Stimulated activated naive CD8-positive, alpha-beta T cell treated with anti-CD3 and anti-CD28 coated beads, Interleukin-15, Interleukin-2, amounts not matched to agents 100 U/mL and 50 U/mL, for 24 hours (primary cell): ENCODE measurements around the gene ARHGEF17.
"Not testable (repeated sequence)": the region's sequence is repeated elsewhere in the genome, so short reads cannot be mapped to it uniquely, and the experiment has no call there.

Experiments used
- ATAC-seq: fragments of 150-1000 bp; cut with Tn5 transposase; one replicate; pipeline ENCODE4 v1.10.0; 2021
- DNase-seq: peaks from one replicate; pipeline ENCODE4 v3.0.0; 2021

ARHGEF17 gene

GRCh38 chr11:73308003-73308960 is at the start of gene ARHGEF17:
Gene ARHGEF17, plus strand, starts transcription at chr11:73308276. Its CDS starts 363 bp downstream, at chr11:73308639.
- ATAC-seq (no peak), DNase-seq (peak; percentile 44)

GRCh38 chr11:73259406-73260126 is 48.5 kb upstream of the ARHGEF17 start:
- no peak for DNase-seq

GRCh38 chr11:73260127-73260457 is 48.0 kb upstream of the ARHGEF17 start:
- ATAC-seq (no peak), DNase-seq (no peak)

More at GRCh38 chr11:73259406-73260126, 48.5 kb upstream of the ARHGEF17 start:
- no peak for ATAC-seq

- ATAC-seq = no peak
- no peak for DNase-seq
Observed at GRCh38 chr11:73262851-73263495, 45.1 kb upstream of the ARHGEF17 start.

- ATAC-seq (no peak), DNase-seq (no peak)
Observed at GRCh38 chr11:73263640-73264039, 44.4 kb upstream of the ARHGEF17 start.

GRCh38 chr11:73265278-73265810 is 42.7 kb upstream of the ARHGEF17 start:
- no peak for ATAC-seq
- no peak for DNase-seq

- ATAC-seq (no peak), DNase-seq (no peak)
Observed at GRCh38 chr11:73265853-73266645, 42.0 kb upstream of the ARHGEF17 start.

- no peak for ATAC-seq
- no peak for DNase-seq
Observed at GRCh38 chr11:73266646-73267020, 41.4 kb upstream of the ARHGEF17 start.

GRCh38 chr11:73267122-73267846 is 40.8 kb upstream of the ARHGEF17 start:
- ATAC-seq (no peak), DNase-seq (no peak)

- ATAC-seq = no peak
- DNase-seq = no peak
Observed at GRCh38 chr11:73267906-73268540, 40.1 kb upstream of the ARHGEF17 start.

- ATAC-seq (no peak), DNase-seq (no peak)
Observed at GRCh38 chr11:73268671-73269271, 39.3 kb upstream of the ARHGEF17 start.

- no peak for ATAC-seq
- no peak for DNase-seq
Observed at GRCh38 chr11:73269459-73270015, 38.5 kb upstream of the ARHGEF17 start.

GRCh38 chr11:73270016-73270854 is 37.8 kb upstream of the ARHGEF17 start:
- ATAC-seq (no peak), DNase-seq (no peak)

GRCh38 chr11:73270855-73271477 is 37.1 kb upstream of the ARHGEF17 start:
- DNase-seq (no peak), ATAC-seq (no peak)

- not testable (repeated sequence) for ATAC-seq, DNase-seq
Observed at GRCh38 chr11:73271478-73271865, 36.6 kb upstream of the ARHGEF17 start.

GRCh38 chr11:73271936-73272679 is 36.0 kb upstream of the ARHGEF17 start, which contains the start of gene P2RY6:
Gene P2RY6, plus strand, starts transcription at chr11:73272338. Its CDS starts 24,181 bp downstream, at chr11:73296519.
- ATAC-seq (no peak), DNase-seq (no peak)

- DNase-seq (no peak), ATAC-seq (no peak)
Observed at GRCh38 chr11:73272680-73273038, 35.4 kb upstream of the ARHGEF17 start.
